IMR-90 (cell line): ENCODE results near the gene NLGN2.

ENCODE experiments used
- BHLHE40 ChIP-seq: fragments of 150-350 bp; IDR thresholded peaks from 2 replicates; pipeline ENCODE4 v1.6.1; 2016; ENCODE audit warnings: mild to moderate bottlenecking, low read depth, low read length
- MXI1 ChIP-seq: IDR thresholded peaks from 2 replicates; pipeline ENCODE4 v1.6.1; 2012; ENCODE audit warnings: low read depth, mild to moderate bottlenecking, low read length, moderate library complexity, borderline replicate concordance
- NFE2L2 ChIP-seq: fragments of 150-350 bp; IDR thresholded peaks from 2 replicates; pipeline ENCODE4 v1.6.1; 2016; ENCODE audit warnings: low read depth, mild to moderate bottlenecking, low read length
- POLR2A ChIP-seq: IDR thresholded peaks from 2 replicates; pipeline ENCODE4 v1.6.1; 2012; ENCODE audit warnings: mild to moderate bottlenecking, low read depth, low read length
- RAD21 ChIP-seq: IDR thresholded peaks from 2 replicates; pipeline ENCODE4 v1.6.1; 2012; ENCODE audit warnings: low read length, improper control_type of control experiment
- RFX5 ChIP-seq: IDR thresholded peaks from 2 replicates; pipeline ENCODE4 v1.8.0; 2012; ENCODE audit warnings: low read depth, mild to moderate bottlenecking, low read length, moderate library complexity
- SMC3 ChIP-seq: fragments of 150-350 bp; IDR thresholded peaks from 2 replicates; pipeline ENCODE4 v1.6.1; 2016; ENCODE audit warnings: low read depth, mild to moderate bottlenecking, antibody characterized with exemption, low read length, moderate library complexity
- TF ChIP-seq, protein P1 (sequence below): conservative IDR thresholded peaks from 2 replicates; pipeline ENCODE4 v1.5.1; 2012; ENCODE audit warnings: mild to moderate bottlenecking, low read depth, low read length, improper control_type of control experiment
- TF ChIP-seq, protein P2 (sequence below): fragments of 150-350 bp; IDR thresholded peaks from 2 replicates; pipeline ENCODE4 v1.6.1; 2017; ENCODE audit warnings: mild to moderate bottlenecking, antibody characterized with exemption, low read length, low read depth

GRCh38 chr17:7361906-7362305 lies 45.7 kb upstream of the NLGN2 start:
- TF ChIP-seq, protein P1, sequence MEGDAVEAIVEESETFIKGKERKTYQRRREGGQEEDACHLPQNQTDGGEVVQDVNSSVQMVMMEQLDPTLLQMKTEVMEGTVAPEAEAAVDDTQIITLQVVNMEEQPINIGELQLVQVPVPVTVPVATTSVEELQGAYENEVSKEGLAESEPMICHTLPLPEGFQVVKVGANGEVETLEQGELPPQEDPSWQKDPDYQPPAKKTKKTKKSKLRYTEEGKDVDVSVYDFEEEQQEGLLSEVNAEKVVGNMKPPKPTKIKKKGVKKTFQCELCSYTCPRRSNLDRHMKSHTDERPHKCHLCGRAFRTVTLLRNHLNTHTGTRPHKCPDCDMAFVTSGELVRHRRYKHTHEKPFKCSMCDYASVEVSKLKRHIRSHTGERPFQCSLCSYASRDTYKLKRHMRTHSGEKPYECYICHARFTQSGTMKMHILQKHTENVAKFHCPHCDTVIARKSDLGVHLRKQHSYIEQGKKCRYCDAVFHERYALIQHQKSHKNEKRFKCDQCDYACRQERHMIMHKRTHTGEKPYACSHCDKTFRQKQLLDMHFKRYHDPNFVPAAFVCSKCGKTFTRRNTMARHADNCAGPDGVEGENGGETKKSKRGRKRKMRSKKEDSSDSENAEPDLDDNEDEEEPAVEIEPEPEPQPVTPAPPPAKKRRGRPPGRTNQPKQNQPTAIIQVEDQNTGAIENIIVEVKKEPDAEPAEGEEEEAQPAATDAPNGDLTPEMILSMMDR, result no peak
- TF ChIP-seq POLR2A, result no peak
- TF ChIP-seq, protein P2, sequence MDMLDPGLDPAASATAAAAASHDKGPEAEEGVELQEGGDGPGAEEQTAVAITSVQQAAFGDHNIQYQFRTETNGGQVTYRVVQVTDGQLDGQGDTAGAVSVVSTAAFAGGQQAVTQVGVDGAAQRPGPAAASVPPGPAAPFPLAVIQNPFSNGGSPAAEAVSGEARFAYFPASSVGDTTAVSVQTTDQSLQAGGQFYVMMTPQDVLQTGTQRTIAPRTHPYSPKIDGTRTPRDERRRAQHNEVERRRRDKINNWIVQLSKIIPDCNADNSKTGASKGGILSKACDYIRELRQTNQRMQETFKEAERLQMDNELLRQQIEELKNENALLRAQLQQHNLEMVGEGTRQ, result no peak
- no peak for TF ChIP-seq SMC3
- no peak for TF ChIP-seq NFE2L2
- no peak for TF ChIP-seq RFX5
- no peak for TF ChIP-seq RAD21
- TF ChIP-seq BHLHE40, result no peak
- TF ChIP-seq MXI1, result no peak
